ENCODE results near the gene MTA1. TPM values are rescaled to one million over a fixed set of nuclear protein-coding genes. Genes with fewer than 3 reads are reported as not detected.

The MTA1 gene
- total RNA-seq, 1 experiment from 2014 or later: 238 TPM

DNA sequence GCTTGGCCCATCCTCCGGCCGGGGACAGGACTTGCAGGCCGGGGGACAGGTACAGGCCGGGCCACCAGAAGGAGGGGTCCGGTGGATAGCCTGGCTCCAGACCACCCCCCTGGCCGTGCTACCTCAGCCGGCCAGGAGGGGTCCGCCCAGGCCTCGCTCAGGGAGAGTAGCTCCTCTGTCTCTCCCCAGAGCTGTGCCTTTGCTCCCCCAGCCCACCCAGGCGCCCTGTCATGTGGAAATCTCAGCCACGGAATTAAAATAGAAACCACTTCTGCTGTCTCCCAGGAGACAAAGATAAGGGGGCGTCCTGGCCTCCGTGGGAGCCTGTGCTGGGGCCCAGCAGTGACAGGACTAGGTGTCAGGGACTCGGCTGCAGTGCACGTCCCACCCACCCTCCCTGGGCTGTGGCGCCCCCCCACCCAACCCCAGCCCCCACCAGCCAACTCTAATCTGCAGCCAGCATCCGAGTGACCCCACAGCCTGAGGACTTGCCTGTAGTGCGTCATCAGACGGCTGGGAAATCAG lies 51.7 kb downstream of the MTA1 start:
- peak; percentile 59 for DNase-seq (ENCODE audit: low spot score)
- BruUV-seq (replicated peaks): no TSS peak
- Histone ChIP-seq H3K27me3 (replicated peaks; ENCODE audit: insufficient read depth, low read depth, low read length, poor library complexity) (no peaks in the 10 kb centered on the region), H3K36me3 (ENCODE audit: insufficient read depth, low read length, poor library complexity, severe bottlenecking) (peaks cover 18% of the 10 kb centered on the region), H3K4me3 (ENCODE audit: low read depth, low read length, poor library complexity, severe bottlenecking) (no peak overlapping the region), H3K27ac (ENCODE audit: low read depth, low read length, poor library complexity, severe bottlenecking) (peak overlapping the region; percentile 77), H3K9me3 (ENCODE audit: low read depth, low read length, poor library complexity, severe bottlenecking) (no peaks in the 10 kb centered on the region), H3K4me1 (ENCODE audit: insufficient read depth, low read length, poor library complexity, severe bottlenecking) (peaks cover 48% of the 10 kb centered on the region)
- ChIA-PET POLR2A (ENCODE audit: low non-redundant PET) (no interaction called here), CTCF (interaction anchor here (0.7 to 2.0 kb wide), 4 partner anchors 10 to 101 kb away, joined by 3 to 17 read pairs (median 9); no protein-coding TSS in a partner anchor)
- no peak for TF ChIP-seq EZH2 (IDR thresholded peaks at IDR 0.05; ENCODE audit: borderline replicate concordance, low read depth, low read length, poor library complexity, severe bottlenecking)
- peak; percentile 27; the same call in 1 of the 2 replicates for TF ChIP-seq CTCF (conservative IDR thresholded peaks at IDR 0.05; ENCODE audit: low read depth, low read length)
- intact Hi-C loops (cut with micrococcal nuclease; ENCODE audit: unreplicated experiment): no loop called here

- Histone ChIP-seq H3K9me3 (ENCODE audit: low read depth, low read length, poor library complexity, severe bottlenecking) (no peaks in the 10 kb centered on the region), H3K36me3 (ENCODE audit: insufficient read depth, low read length, poor library complexity, severe bottlenecking) (peaks cover 14% of the 10 kb centered on the region), H3K27me3 (replicated peaks; ENCODE audit: insufficient read depth, low read depth, low read length, poor library complexity) (no peaks in the 10 kb centered on the region), H3K4me1 (ENCODE audit: insufficient read depth, low read length, poor library complexity, severe bottlenecking) (peaks cover 54% of the 10 kb centered on the region), H3K27ac (ENCODE audit: low read depth, low read length, poor library complexity, severe bottlenecking) (peak overlapping the region; percentile 54), H3K4me3 (ENCODE audit: low read depth, low read length, poor library complexity, severe bottlenecking) (no peak overlapping the region)
- DNase-seq (ENCODE audit: low spot score): no peak
- CTCF ChIA-PET: interaction anchor here (0.7 to 2.0 kb wide), 3 partner anchors 9 to 101 kb away, joined by 3 to 17 read pairs (median 13); no protein-coding TSS in a partner anchor
- POLR2A ChIA-PET (ENCODE audit: low non-redundant PET): no interaction called here
- TF ChIP-seq EZH2 (IDR thresholded peaks at IDR 0.05; ENCODE audit: borderline replicate concordance, low read depth, low read length, poor library complexity, severe bottlenecking) (no peak), CTCF (conservative IDR thresholded peaks at IDR 0.05; ENCODE audit: low read depth, low read length) (no peak)
- intact Hi-C loops (cut with micrococcal nuclease; ENCODE audit: unreplicated experiment): no loop called here
- BruUV-seq (replicated peaks): no TSS peak
These were observed 52.3 kb downstream of the MTA1 start for GRCh38 chr14:105471823-105472485.

GRCh38 chr14:105472486-105472991 lies 52.9 kb downstream of the MTA1 start:
- H3K27ac ChIP-seq (ENCODE audit: low read depth, low read length, poor library complexity, severe bottlenecking): peak overlapping the region; percentile 54
- H3K36me3 ChIP-seq (ENCODE audit: insufficient read depth, low read length, poor library complexity, severe bottlenecking): peaks cover 10% of the 10 kb centered on the region
- H3K4me1 ChIP-seq (ENCODE audit: insufficient read depth, low read length, poor library complexity, severe bottlenecking): peaks cover 60% of the 10 kb centered on the region
- H3K27me3 ChIP-seq (replicated peaks; ENCODE audit: insufficient read depth, low read depth, low read length, poor library complexity): no peaks in the 10 kb centered on the region
- CTCF ChIA-PET: no interaction called here
- TF ChIP-seq CTCF (conservative IDR thresholded peaks at IDR 0.05; ENCODE audit: low read depth, low read length): no peak
- no peak for TF ChIP-seq EZH2 (IDR thresholded peaks at IDR 0.05; ENCODE audit: borderline replicate concordance, low read depth, low read length, poor library complexity, severe bottlenecking)
- H3K4me3 ChIP-seq (ENCODE audit: low read depth, low read length, poor library complexity, severe bottlenecking): no peak overlapping the region
- BruUV-seq (replicated peaks): no TSS peak
- DNase-seq (ENCODE audit: low spot score): no peak
- intact Hi-C loops (cut with micrococcal nuclease; ENCODE audit: unreplicated experiment): no loop called here
- POLR2A ChIA-PET (ENCODE audit: low non-redundant PET): no interaction called here
- H3K9me3 ChIP-seq (ENCODE audit: low read depth, low read length, poor library complexity, severe bottlenecking): no peaks in the 10 kb centered on the region
